Measurements from ENCODE around the gene CFTR. TPM values are rescaled to one million over a fixed set of nuclear protein-coding genes. Genes with fewer than 3 reads are reported as not detected.

CFTR gene
- total RNA-seq, 1 experiment from 2014 or later = not detected

GRCh38 chr7:117704063-117704462 lies 224.2 kb downstream of the CFTR start (continued):
- TF ChIP-seq EZH2phosphoT487 (IDR thresholded peaks at IDR 0.05; ENCODE audit: borderline replicate concordance) (no peak), YY1 (IDR thresholded peaks at IDR 0.05; ENCODE audit: extremely low read depth, insufficient replicate concordance, low read depth, low read length) (no peak), SP1 (IDR thresholded peaks at IDR 0.05; ENCODE audit: low read depth) (no peak)

- no peaks in the 10 kb centered on the region for H3K27me3 ChIP-seq (ENCODE audit: insufficient read depth, low read length)
- no peaks in the 10 kb centered on the region for H4K20me1 ChIP-seq (ENCODE audit: insufficient read depth)
- no peak overlapping the region for H3K4me2 ChIP-seq (ENCODE audit: low read length)
- no peaks in the 10 kb centered on the region for H3K36me3 ChIP-seq (ENCODE audit: control insufficient read depth in 1 of 2, insufficient read depth in 2 of 2, low read length in 2 of 2)
- no peaks in the 10 kb centered on the region for H3K4me1 ChIP-seq (ENCODE audit: control insufficient read depth in 1 of 2, insufficient read depth in 2 of 2, low read length in 2 of 2)
- H2AFZ ChIP-seq (ENCODE audit: low read depth, low read length, poor library complexity, severe bottlenecking) = no peak overlapping the region
- 0 out of 2 replicates have a peak, but pooled peaks cover 3% of the 10 kb centered on the region for H3K9me2 ChIP-seq (ENCODE audit: insufficient read depth)
- ChIA-PET CTCF (no interaction called here), RAD21 (ENCODE audit: low non-redundant PET in 1 of 2, low total read pairs in 2 of 2, uncharacterized antibody in 2 of 2, unreplicated experiment in 2 of 2) (no interaction called here), POLR2A (no interaction called here)
- no TSS peak for BruUV-seq (replicated peaks)
- TF ChIP-seq ZNF274 (IDR thresholded peaks at IDR 0.05; ENCODE audit: low read depth, low read length) (no peak), CBX3 (IDR thresholded peaks at IDR 0.05; ENCODE audit: low read depth) (no peak), EZH2 (IDR thresholded peaks at IDR 0.05) (no peak), SIN3A (IDR thresholded peaks at IDR 0.05; ENCODE audit: low read depth) (no peak), YY1 (IDR thresholded peaks at IDR 0.05; ENCODE audit: extremely low read depth, insufficient replicate concordance, low read depth, low read length) (no peak)
- no peaks in the 10 kb centered on the region for H3K79me2 ChIP-seq (ENCODE audit: insufficient read depth, low read length)
- DNase-seq (ENCODE audit: low read depth, low spot score) (no peak), ATAC-seq (no peak)
- H3K9me3 ChIP-seq (ENCODE audit: control insufficient read depth in 1 of 2, insufficient read depth in 1 of 2, low read depth in 1 of 2, low read length in 2 of 2) = no peaks in the 10 kb centered on the region
- no peak overlapping the region for H3K9ac ChIP-seq (ENCODE audit: low read length)
- no peak overlapping the region for H3K27ac ChIP-seq (ENCODE audit: low read depth, low read length)
- H3K4me3 ChIP-seq (replicated peaks in 1 of 2; ENCODE audit: low read depth in 1 of 2, low read length in 2 of 2) = no peak overlapping the region
- intact Hi-C loops (cut with micrococcal nuclease) = no loop called here
Observed at GRCh38 chr7:117705630-117706029, 225.8 kb downstream of the CFTR start.

- Histone ChIP-seq H3K9ac (ENCODE audit: low read length) (no peak overlapping the region), H3K4me3 (replicated peaks in 1 of 2; ENCODE audit: low read depth in 1 of 2, low read length in 2 of 2) (no peak overlapping the region), H3K27me3 (ENCODE audit: insufficient read depth, low read length) (no peaks in the 10 kb centered on the region), H3K4me1 (ENCODE audit: control insufficient read depth in 1 of 2, insufficient read depth in 2 of 2, low read length in 2 of 2) (no peaks in the 10 kb centered on the region), H3K9me3 (ENCODE audit: control insufficient read depth in 1 of 2, insufficient read depth in 1 of 2, low read depth in 1 of 2, low read length in 2 of 2) (no peaks in the 10 kb centered on the region), H2AFZ (ENCODE audit: low read depth, low read length, poor library complexity, severe bottlenecking) (no peak overlapping the region), H3K27ac (ENCODE audit: low read depth, low read length) (no peak overlapping the region), H4K20me1 (ENCODE audit: insufficient read depth) (no peaks in the 10 kb centered on the region), H3K79me2 (ENCODE audit: insufficient read depth, low read length) (no peaks in the 10 kb centered on the region), H3K9me2 (ENCODE audit: insufficient read depth) (no peaks in the 10 kb centered on the region), H3K4me2 (ENCODE audit: low read length) (no peak overlapping the region), H3K36me3 (ENCODE audit: control insufficient read depth in 1 of 2, insufficient read depth in 2 of 2, low read length in 2 of 2) (no peaks in the 10 kb centered on the region)
- intact Hi-C loops (cut with micrococcal nuclease) = no loop called here
- ATAC-seq (no peak), DNase-seq (ENCODE audit: low read depth, low spot score) (no peak)
- no TSS peak for BruUV-seq (replicated peaks)
- CTCF ChIA-PET = no interaction called here
- POLR2A ChIA-PET = no interaction called here
- RAD21 ChIA-PET (ENCODE audit: low non-redundant PET in 1 of 2, low total read pairs in 2 of 2, uncharacterized antibody in 2 of 2, unreplicated experiment in 2 of 2) = no interaction called here
- TF ChIP-seq ZBTB33 (IDR thresholded peaks at IDR 0.05; ENCODE audit: extremely low read depth, insufficient replicate concordance, low read length) (no peak), EZH2 (IDR thresholded peaks at IDR 0.05) (no peak), MAX (IDR thresholded peaks at IDR 0.05) (no peak), ATF3 (IDR thresholded peaks at IDR 0.05) (no peak), RAD21 (IDR thresholded peaks at IDR 0.05; ENCODE audit: low read depth) (no peak), POLR2AphosphoS5 (IDR thresholded peaks at IDR 0.05; ENCODE audit: low read depth, low read length) (no peak), CTCF (IDR thresholded peaks at IDR 0.05 in 2 of 3, conservative IDR thresholded peaks at IDR 0.05 in 1 of 3; ENCODE audit: borderline replicate concordance in 1 of 3, insufficient read depth in 1 of 3, low read depth in 2 of 3, low read length in 2 of 3) (no peak), EGR1 (IDR thresholded peaks at IDR 0.05; ENCODE audit: low read depth) (no peak), TCF7L2 (IDR thresholded peaks at IDR 0.05; ENCODE audit: borderline replicate concordance, extremely low read depth, insufficient read depth, insufficient read length) (no peak), ZNF274 (IDR thresholded peaks at IDR 0.05; ENCODE audit: low read depth, low read length) (no peak)
Observed at GRCh38 chr7:117706210-117706609, 226.4 kb downstream of the CFTR start.
